T-helper 1 cell treated with Interleukin-12 subunit alpha and Interleukin-12 subunit beta and Interleukin-4 antibody, amounts not matched to agents 30 μg/mL and 1 μg/mL, for 36 hours (primary cell): ENCODE data around the gene FAT1.

Experiments
- H3K27ac Mint-ChIP-seq: one replicate; pipeline ENCODE4 v1.8.0; 2021; ENCODE audit warnings: mild to moderate bottlenecking, mixed read lengths
- H3K27me3 Mint-ChIP-seq: one replicate; pipeline ENCODE4 v1.8.0; 2021; ENCODE audit warnings: low read depth, mixed read lengths
- H3K36me3 Mint-ChIP-seq: one replicate; pipeline ENCODE4 v1.8.0; 2021; ENCODE audit warnings: low read depth, mixed read lengths
- H3K4me1 Mint-ChIP-seq: one replicate; pipeline ENCODE4 v1.8.0; 2021; ENCODE audit warnings: low read depth, mixed read lengths
- H3K4me3 Mint-ChIP-seq: one replicate; pipeline ENCODE4 v1.8.0; 2021; ENCODE audit warnings: mild to moderate bottlenecking, moderate library complexity, mixed read lengths
- H3K9me3 Mint-ChIP-seq: one replicate; pipeline ENCODE4 v1.8.0; 2021; ENCODE audit warnings: mixed read lengths

FAT1 gene

DNA sequence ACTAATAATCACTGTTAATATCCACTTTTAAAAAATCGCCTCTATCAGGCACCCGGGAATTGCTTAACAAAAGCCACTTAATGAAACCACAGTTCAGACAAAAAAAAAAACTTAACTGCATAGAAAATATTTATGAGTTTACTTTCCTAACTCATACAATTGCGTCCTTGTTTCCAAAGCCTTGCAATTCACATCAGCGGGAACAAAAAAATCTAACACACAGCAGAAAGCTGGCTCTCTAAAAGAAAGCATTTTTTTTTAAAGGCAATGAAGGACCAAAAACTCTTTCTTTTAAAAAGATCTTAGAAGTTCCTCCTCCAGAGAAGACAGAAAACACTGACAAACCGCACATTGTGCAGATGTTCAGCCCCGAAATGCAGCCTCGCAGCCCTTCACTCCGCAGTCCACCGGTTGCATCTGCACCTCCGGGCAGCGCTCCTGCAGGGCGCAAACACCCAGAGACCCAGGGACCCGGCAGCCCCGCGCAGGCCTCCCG is 812 bp downstream of the FAT1 start:
- H3K9me3 Mint-ChIP-seq = peaks cover 3% of the 10 kb centered on the region
- peaks cover 11% of the 10 kb centered on the region for H3K4me1 Mint-ChIP-seq
- no peak overlapping the region for H3K27ac Mint-ChIP-seq
- H3K27me3 Mint-ChIP-seq = peaks cover 42% of the 10 kb centered on the region
- peaks cover 3% of the 10 kb centered on the region for H3K36me3 Mint-ChIP-seq
- peak overlapping the region; percentile 15 for H3K4me3 Mint-ChIP-seq

DNA sequence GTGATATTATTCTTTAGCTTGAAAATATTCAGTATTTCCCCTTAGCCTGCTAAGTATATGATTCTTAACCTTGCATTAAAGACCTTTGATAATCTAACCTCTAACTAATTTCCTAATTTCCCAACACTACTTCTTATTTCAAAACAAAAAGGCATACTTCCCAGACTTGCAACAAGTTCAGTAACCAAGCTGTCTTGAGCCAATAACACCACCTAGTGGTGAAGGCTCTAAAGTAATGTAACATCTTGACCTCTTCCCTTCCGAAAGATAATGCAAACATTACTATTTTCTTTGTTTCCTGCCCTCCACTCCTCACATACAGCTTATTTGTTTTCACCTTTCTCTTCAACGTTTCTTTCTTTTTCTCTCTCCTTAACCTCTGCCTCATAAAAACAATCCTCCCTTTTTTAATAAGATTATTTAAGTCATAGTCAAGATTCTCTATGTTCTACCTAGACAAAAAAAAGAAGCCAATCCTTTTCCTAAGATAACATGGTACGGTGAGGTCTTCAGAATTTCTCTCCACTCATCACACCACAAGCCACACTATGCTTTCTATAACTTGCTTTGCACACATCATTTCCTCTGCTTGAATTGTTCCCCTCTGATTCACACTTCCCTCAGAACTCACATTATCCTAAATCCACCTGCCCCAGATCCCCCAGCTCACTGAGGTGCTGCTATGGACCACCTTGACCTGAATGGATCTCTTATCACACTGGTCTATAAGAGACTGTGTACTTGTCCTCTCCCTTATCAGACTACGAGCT is 3.5 kb downstream of the FAT1 start:
- no peak overlapping the region for H3K27ac Mint-ChIP-seq
- H3K4me3 Mint-ChIP-seq = no peak overlapping the region
- peaks cover 12% of the 10 kb centered on the region for H3K9me3 Mint-ChIP-seq
- H3K36me3 Mint-ChIP-seq = no peaks in the 10 kb centered on the region
- peaks cover 8% of the 10 kb centered on the region for H3K4me1 Mint-ChIP-seq
- H3K27me3 Mint-ChIP-seq = peaks cover 18% of the 10 kb centered on the region

DNA sequence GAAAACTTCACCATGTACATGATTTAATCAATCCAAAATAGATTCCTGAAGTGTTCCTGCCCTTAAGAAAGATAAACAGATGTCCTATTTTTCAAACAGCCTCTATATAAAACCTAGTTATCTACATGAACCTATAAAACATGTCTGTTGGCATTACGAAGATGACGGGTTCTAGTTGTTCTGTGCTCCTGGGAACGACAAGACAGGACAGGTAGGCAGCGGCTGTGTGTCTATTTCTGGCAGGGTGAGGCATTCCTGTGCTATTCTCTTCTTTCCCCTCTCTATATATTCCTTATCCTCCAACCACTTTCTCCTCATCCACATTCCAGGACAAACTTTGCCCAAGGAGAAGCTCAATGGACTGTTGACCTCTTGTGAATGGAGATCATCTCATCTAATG is 6.1 kb downstream of the FAT1 start:
- no peak overlapping the region for H3K4me3 Mint-ChIP-seq
- peaks cover 20% of the 10 kb centered on the region for H3K9me3 Mint-ChIP-seq
- H3K4me1 Mint-ChIP-seq = no peaks in the 10 kb centered on the region
- no peak overlapping the region for H3K27ac Mint-ChIP-seq
- H3K36me3 Mint-ChIP-seq = no peaks in the 10 kb centered on the region
- peaks cover 7% of the 10 kb centered on the region for H3K27me3 Mint-ChIP-seq

GRCh38 chr4:186715077-186715476 is 8.6 kb downstream of the FAT1 start:
- H3K27me3 Mint-ChIP-seq = no peaks in the 10 kb centered on the region
- H3K4me1 Mint-ChIP-seq = no peaks in the 10 kb centered on the region
- H3K36me3 Mint-ChIP-seq = no peaks in the 10 kb centered on the region
- no peak overlapping the region for H3K27ac Mint-ChIP-seq
- H3K4me3 Mint-ChIP-seq = no peak overlapping the region
- peaks cover 20% of the 10 kb centered on the region for H3K9me3 Mint-ChIP-seq

DNA sequence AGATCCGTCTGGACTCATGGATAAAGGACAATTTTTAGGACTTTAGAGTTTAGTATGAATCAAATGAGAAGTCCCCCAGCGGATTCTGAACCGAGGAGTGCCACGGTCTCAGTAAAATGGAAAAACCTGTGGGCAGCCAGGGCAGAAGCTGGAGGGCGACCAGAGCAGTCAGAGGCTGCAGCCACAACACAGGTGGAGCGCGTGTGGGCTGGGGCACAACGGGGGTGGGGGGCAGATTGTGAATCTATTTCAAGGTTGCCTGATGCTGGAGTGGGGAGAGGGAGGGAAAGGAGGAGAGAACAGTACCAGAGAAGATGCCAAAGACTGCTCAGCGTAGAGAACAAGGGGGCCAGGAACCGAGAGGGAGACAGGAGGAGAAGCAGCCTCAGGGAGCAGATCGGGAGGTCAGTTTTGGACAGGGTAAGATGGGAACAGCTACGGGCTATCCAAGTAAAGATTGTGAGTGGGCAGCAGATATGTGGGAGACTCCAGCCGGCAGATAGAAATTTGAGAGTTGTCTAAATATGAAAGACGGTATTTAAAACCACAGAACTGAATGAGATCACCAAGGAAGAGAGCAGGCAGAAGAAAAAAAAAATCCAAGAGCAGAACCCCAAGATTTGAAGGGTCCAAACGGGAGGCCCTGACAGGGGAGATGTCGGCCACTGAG is 9.5 kb downstream of the FAT1 start:
- no peak overlapping the region for H3K27ac Mint-ChIP-seq
- H3K27me3 Mint-ChIP-seq = no peaks in the 10 kb centered on the region
- no peak overlapping the region for H3K4me3 Mint-ChIP-seq
- H3K36me3 Mint-ChIP-seq = no peaks in the 10 kb centered on the region
- H3K4me1 Mint-ChIP-seq = no peaks in the 10 kb centered on the region
- peaks cover 20% of the 10 kb centered on the region for H3K9me3 Mint-ChIP-seq

GRCh38 chr4:186712690-186713089 is 11.0 kb downstream of the FAT1 start:
- Mint-ChIP-seq H3K36me3 (no peaks in the 10 kb centered on the region), H3K4me1 (no peaks in the 10 kb centered on the region), H3K4me3 (no peak overlapping the region), H3K9me3 (peaks cover 15% of the 10 kb centered on the region), H3K27me3 (no peaks in the 10 kb centered on the region), H3K27ac (no peak overlapping the region)

DNA sequence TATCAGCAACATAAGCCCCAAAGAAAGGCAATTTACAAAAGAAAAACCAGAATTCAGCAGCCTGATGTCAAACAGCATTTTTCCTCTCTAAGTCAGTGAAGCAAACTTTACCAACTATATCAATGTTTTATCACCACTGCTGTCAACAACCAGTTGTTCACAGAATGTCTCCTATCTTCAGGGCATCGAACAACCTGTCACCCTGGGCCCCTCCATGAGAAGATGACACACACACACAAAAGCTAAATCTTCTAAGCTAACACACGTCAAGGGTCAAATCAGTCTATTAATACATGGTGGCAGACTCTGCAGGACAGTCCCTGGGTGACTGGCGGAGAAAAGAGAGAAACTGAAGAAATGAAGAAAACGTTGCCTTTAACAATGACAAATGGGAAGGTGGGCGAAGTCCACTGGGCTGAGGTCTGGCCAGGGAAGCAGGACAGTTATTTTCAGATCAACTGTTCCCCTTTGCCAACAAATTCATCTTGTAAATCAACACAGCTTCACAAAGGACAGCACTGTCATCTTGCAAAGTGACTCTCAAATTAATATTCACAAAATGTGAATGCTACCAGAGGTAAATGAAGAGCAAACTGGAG is 13.0 kb downstream of the FAT1 start:
- no peaks in the 10 kb centered on the region for H3K4me1 Mint-ChIP-seq
- H3K36me3 Mint-ChIP-seq = no peaks in the 10 kb centered on the region
- no peak overlapping the region for H3K4me3 Mint-ChIP-seq

DNA sequence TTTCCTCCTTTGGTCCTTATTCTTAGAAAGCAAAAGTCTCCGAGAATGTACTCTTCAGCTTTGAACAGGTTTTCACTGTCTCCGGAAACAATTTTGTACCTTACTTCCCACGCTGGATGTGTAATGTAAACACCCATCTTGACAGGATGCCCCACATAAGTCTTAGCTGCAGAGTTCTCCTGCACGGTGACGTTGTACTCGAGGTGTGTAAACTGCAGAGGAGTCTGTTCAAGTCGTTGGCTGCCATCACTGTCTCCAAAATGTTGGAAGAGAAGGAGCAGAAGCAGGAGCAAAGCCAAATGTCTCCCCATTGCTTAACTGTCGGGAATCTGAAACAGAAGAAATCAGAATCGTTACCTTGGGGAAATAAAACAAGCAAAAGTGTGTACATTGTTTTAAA is 14.1 kb downstream of the FAT1 start:
- Mint-ChIP-seq H3K9me3 (peaks cover 8% of the 10 kb centered on the region), H3K27me3 (no peaks in the 10 kb centered on the region), H3K4me3 (no peak overlapping the region), H3K4me1 (no peaks in the 10 kb centered on the region), H3K27ac (no peak overlapping the region), H3K36me3 (no peaks in the 10 kb centered on the region)

More for the DNA sequence above, 13.0 kb downstream of the FAT1 start:
- Mint-ChIP-seq H3K27ac (no peak overlapping the region), H3K27me3 (no peaks in the 10 kb centered on the region), H3K9me3 (peaks cover 8% of the 10 kb centered on the region)

- Mint-ChIP-seq H3K9me3 (no peaks in the 10 kb centered on the region), H3K27me3 (no peaks in the 10 kb centered on the region), H3K36me3 (no peaks in the 10 kb centered on the region), H3K4me3 (no peak overlapping the region), H3K4me1 (no peaks in the 10 kb centered on the region), H3K27ac (no peak overlapping the region)
These were observed 15.1 kb downstream of the FAT1 start for GRCh38 chr4:186708554-186708953.

- Mint-ChIP-seq H3K27me3 (no peaks in the 10 kb centered on the region), H3K9me3 (no peaks in the 10 kb centered on the region), H3K36me3 (no peaks in the 10 kb centered on the region), H3K27ac (no peak overlapping the region), H3K4me3 (no peak overlapping the region), H3K4me1 (no peaks in the 10 kb centered on the region)
These were observed 15.7 kb downstream of the FAT1 start for GRCh38 chr4:186707996-186708395.

GRCh38 chr4:186707574-186707973 is 16.1 kb downstream of the FAT1 start:
- Mint-ChIP-seq H3K4me1 (no peaks in the 10 kb centered on the region), H3K9me3 (no peaks in the 10 kb centered on the region), H3K27ac (no peak overlapping the region), H3K4me3 (no peak overlapping the region), H3K36me3 (no peaks in the 10 kb centered on the region), H3K27me3 (no peaks in the 10 kb centered on the region)

GRCh38 chr4:186704057-186704456 is 19.6 kb downstream of the FAT1 start:
- H3K27me3 Mint-ChIP-seq = no peaks in the 10 kb centered on the region
- no peaks in the 10 kb centered on the region for H3K36me3 Mint-ChIP-seq
- H3K9me3 Mint-ChIP-seq = no peaks in the 10 kb centered on the region
- no peak overlapping the region for H3K27ac Mint-ChIP-seq
- H3K4me3 Mint-ChIP-seq = no peak overlapping the region
- no peaks in the 10 kb centered on the region for H3K4me1 Mint-ChIP-seq

- H3K4me3 Mint-ChIP-seq = no peak overlapping the region
- H3K9me3 Mint-ChIP-seq = no peaks in the 10 kb centered on the region
- H3K36me3 Mint-ChIP-seq = no peaks in the 10 kb centered on the region
- H3K4me1 Mint-ChIP-seq = no peaks in the 10 kb centered on the region
- no peak overlapping the region for H3K27ac Mint-ChIP-seq
- H3K27me3 Mint-ChIP-seq = no peaks in the 10 kb centered on the region
These were observed 20.1 kb downstream of the FAT1 start for GRCh38 chr4:186703510-186703909.

DNA sequence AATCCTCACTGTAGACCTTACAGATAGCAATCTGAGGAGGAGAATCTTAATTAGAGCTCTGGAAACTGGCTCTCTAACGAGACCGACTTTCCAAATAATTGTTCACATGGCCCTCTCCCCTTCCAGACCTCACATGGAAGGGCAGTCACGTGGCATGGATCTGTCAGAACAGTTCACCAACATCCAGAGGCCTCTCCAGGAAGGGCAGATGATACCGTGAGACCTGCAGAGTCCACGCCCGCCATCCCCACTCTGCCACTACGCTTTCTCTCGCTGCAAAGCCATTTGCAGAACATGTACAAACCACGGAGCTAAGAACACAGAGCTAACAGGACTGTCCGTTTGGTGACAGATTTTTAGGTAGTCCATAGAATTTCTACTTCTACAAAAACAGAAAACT is 20.7 kb downstream of the FAT1 start:
- H3K4me3 Mint-ChIP-seq = no peak overlapping the region
- H3K27ac Mint-ChIP-seq = no peak overlapping the region
- H3K4me1 Mint-ChIP-seq = no peaks in the 10 kb centered on the region
- H3K36me3 Mint-ChIP-seq = no peaks in the 10 kb centered on the region
- no peaks in the 10 kb centered on the region for H3K9me3 Mint-ChIP-seq
- H3K27me3 Mint-ChIP-seq = no peaks in the 10 kb centered on the region

DNA sequence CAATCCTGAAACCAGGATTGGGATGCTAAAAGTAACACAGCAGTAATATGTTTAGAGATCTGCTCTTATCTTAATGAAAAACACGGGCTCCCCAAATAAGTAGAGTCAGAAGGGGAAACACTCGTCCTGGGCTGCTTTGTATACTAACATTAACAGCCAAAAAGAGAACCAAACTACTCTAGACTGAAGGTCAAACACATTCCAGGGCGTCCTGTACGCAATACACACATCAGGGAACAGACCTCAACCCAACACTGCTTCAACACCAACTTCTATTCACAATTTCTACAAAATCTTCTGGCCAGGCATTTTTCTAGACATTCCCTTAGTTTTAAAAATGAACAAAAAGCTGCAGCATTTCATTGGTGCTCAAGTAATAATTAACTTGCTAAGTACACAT is 21.4 kb downstream of the FAT1 start:
- Mint-ChIP-seq H3K4me1 (no peaks in the 10 kb centered on the region), H3K4me3 (no peak overlapping the region), H3K27me3 (no peaks in the 10 kb centered on the region), H3K36me3 (no peaks in the 10 kb centered on the region), H3K9me3 (peaks cover 5% of the 10 kb centered on the region), H3K27ac (no peak overlapping the region)
